PC-3 (cell line): Measurements from ENCODE around the gene SCGN.

Source experiments
- CTCF ChIP-seq: fragments of 300-600 bp; sonication (generic); conservative IDR thresholded peaks from 2 replicates; pipeline ENCODE4 v1.5.1; 2017; ENCODE audit warnings: antibody characterized with exemption, low read depth, mild to moderate bottlenecking, low read length
- EZH2 ChIP-seq: fragments of 300-600 bp; sonication (generic); IDR thresholded peaks from one replicate; pipeline ENCODE4 v1.6.1; 2017; ENCODE audit warnings: antibody characterized with exemption, mild to moderate bottlenecking, low read length; ENCODE audit not compliant: unreplicated experiment

DNA sequence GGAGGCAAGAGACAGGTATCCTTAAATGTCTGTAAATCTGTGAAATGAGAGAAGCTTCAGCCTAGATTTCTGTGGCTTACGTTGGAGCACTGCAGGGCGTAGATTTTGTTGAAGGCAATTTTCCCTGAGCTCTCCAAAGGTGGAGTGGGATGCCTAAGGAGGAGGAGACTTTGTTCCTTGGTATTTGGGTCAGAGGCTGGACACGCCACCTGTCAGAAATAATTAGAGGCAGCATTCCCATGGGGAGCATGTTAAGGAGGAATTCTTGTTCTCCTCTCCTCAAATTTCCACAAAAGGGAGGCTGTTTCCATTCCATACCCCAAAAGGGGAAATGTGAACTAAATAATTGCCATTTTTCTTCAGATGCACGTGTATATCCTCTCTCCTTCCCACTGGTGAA lies 11.1 kb upstream of the SCGN start:
- no peak for TF ChIP-seq CTCF
- TF ChIP-seq EZH2 = no peak
